Fibroblast of gingiva (primary cell): ENCODE results near the gene LRMDA.
A peak's percentile ranks its signal among the peaks of the same experiment; 100 is the strongest.
"Not testable (repeated sequence)": the region's sequence is repeated elsewhere in the genome, so short reads cannot be mapped to it uniquely, and the experiment has no call there.

Experiments used
- DNase-seq: peaks from one replicate; pipeline ENCODE4 v3.0.0-alpha.2; 2011; ENCODE audit warnings: low read depth

Gene LRMDA

GRCh38 chr10:76497666-76498065, 1066.2 kb downstream of the LRMDA start:
- no peak for DNase-seq

GRCh38 chr10:76504823-76505222, 1073.4 kb downstream of the LRMDA start:
- DNase-seq = no peak

GRCh38 chr10:76509446-76509845, 1078.0 kb downstream of the LRMDA start:
- no peak for DNase-seq

GRCh38 chr10:76514321-76514720, 1082.9 kb downstream of the LRMDA start:
- no peak for DNase-seq

GRCh38 chr10:76514869-76515268, 1083.4 kb downstream of the LRMDA start:
- DNase-seq = no peak

- no peak for DNase-seq
These were observed 1091.1 kb downstream of the LRMDA start for GRCh38 chr10:76522547-76522946.

GRCh38 chr10:76523246-76523645, 1091.8 kb downstream of the LRMDA start:
- no peak for DNase-seq

GRCh38 chr10:76523791-76524351, 1092.4 kb downstream of the LRMDA start:
- DNase-seq = no peak

- not testable (repeated sequence) for DNase-seq
These were observed 1095.4 kb downstream of the LRMDA start for GRCh38 chr10:76526833-76527232.

- no peak for DNase-seq
These were observed 1108.9 kb downstream of the LRMDA start for GRCh38 chr10:76540331-76540730.

- DNase-seq = no peak
These were observed 1109.4 kb downstream of the LRMDA start for GRCh38 chr10:76540786-76541185.

GRCh38 chr10:76541852-76542251, 1110.4 kb downstream of the LRMDA start:
- DNase-seq = peak; percentile 6

GRCh38 chr10:76542307-76542930, 1111.0 kb downstream of the LRMDA start:
- no peak for DNase-seq

GRCh38 chr10:76543655-76544054, 1112.2 kb downstream of the LRMDA start:
- peak; percentile 16 for DNase-seq

- no peak for DNase-seq
These were observed 1113.4 kb downstream of the LRMDA start for GRCh38 chr10:76544789-76545188.

- DNase-seq = no peak
These were observed 1115.0 kb downstream of the LRMDA start for GRCh38 chr10:76546411-76546810.

- DNase-seq = peak; percentile 66
These were observed 1116.0 kb downstream of the LRMDA start for GRCh38 chr10:76547352-76547972.

GRCh38 chr10:76548716-76549115, 1117.3 kb downstream of the LRMDA start:
- DNase-seq = no peak

- DNase-seq = no peak
These were observed 1117.7 kb downstream of the LRMDA start for GRCh38 chr10:76549171-76549570.

- DNase-seq = peak; percentile 40
These were observed 1119.4 kb downstream of the LRMDA start for GRCh38 chr10:76550806-76551205.

GRCh38 chr10:76552091-76552873, 1120.9 kb downstream of the LRMDA start:
- DNase-seq = no peak

- DNase-seq = peak; percentile 74
These were observed 1122.0 kb downstream of the LRMDA start for GRCh38 chr10:76553263-76554032.
